SK-N-SH treated with all-trans-retinoic acid at 6 μM for 48 hours (cell line): ENCODE data around the gene LRP5.

Experiments used
- ARNTL ChIP-seq: fragments of 450-650 bp; formaldehyde crosslinking; IDR thresholded peaks from 2 replicates; pipeline ENCODE4 v1.5.0; 2020; ENCODE audit warnings: low read depth, mild to moderate bottlenecking, moderate library complexity, borderline replicate concordance
- BACH2 ChIP-seq: fragments of 250-450 bp; sonication (Bioruptor Pico); IDR thresholded peaks from 2 replicates; pipeline ENCODE4 v1.9.0; 2021; ENCODE audit warnings: mild to moderate bottlenecking, borderline replicate concordance
- CREB5 ChIP-seq: fragments of 250-450 bp; sonication (Bioruptor Pico); IDR thresholded peaks from 2 replicates; pipeline ENCODE4 v1.5.1; 2020; ENCODE audit warnings: low read depth, mild to moderate bottlenecking, moderate library complexity
- CSDC2 ChIP-seq: fragments of 250-450 bp; sonication (Bioruptor Pico); IDR thresholded peaks from 2 replicates; pipeline ENCODE4 v1.5.0; 2020; ENCODE audit warnings: mild to moderate bottlenecking, moderate library complexity
- CSRNP3 ChIP-seq: fragments of 250-450 bp; sonication (Bioruptor Pico); IDR thresholded peaks from 2 replicates; pipeline ENCODE4 v1.5.1; 2021; ENCODE audit warnings: mild to moderate bottlenecking, moderate library complexity
- OSR1 ChIP-seq: fragments of 250-450 bp; sonication (Bioruptor Pico); IDR thresholded peaks from 2 replicates; pipeline ENCODE4 v1.8.0; 2022; ENCODE audit warnings: moderate library complexity, mild to moderate bottlenecking, inconsistent platforms
- POU6F1 ChIP-seq: fragments of 250-450 bp; sonication (Bioruptor Pico); IDR thresholded peaks from 2 replicates; pipeline ENCODE4 v1.8.0; 2021; ENCODE audit warnings: low read depth, mild to moderate bottlenecking, moderate library complexity, borderline replicate concordance
- PPARA ChIP-seq: fragments of 250-450 bp; sonication (Bioruptor Pico); IDR thresholded peaks from 2 replicates; pipeline ENCODE4 v1.5.0; 2020; ENCODE audit warnings: mild to moderate bottlenecking, borderline replicate concordance
- RARB ChIP-seq: fragments of 250-450 bp; sonication (Bioruptor Pico); IDR thresholded peaks from 2 replicates; pipeline ENCODE4 v1.8.0; 2021; ENCODE audit warnings: mild to moderate bottlenecking, moderate library complexity
- TOX ChIP-seq: fragments of 250-450 bp; sonication (Bioruptor Pico); IDR thresholded peaks from 2 replicates; pipeline ENCODE4 v1.8.0; 2021; ENCODE audit warnings: mild to moderate bottlenecking, moderate library complexity, borderline replicate concordance
- ZFP3 ChIP-seq: fragments of 250-450 bp; sonication (Bioruptor Pico); IDR thresholded peaks from 2 replicates; pipeline ENCODE4 v1.5.0; 2020; ENCODE audit warnings: mild to moderate bottlenecking, moderate library complexity
- ZFP30 ChIP-seq: fragments of 450-650 bp; formaldehyde crosslinking; IDR thresholded peaks from 2 replicates; pipeline ENCODE4 v1.5.0; 2022; ENCODE audit warnings: mild to moderate bottlenecking, moderate library complexity
- ZNF8 ChIP-seq: fragments of 450-650 bp; formaldehyde crosslinking; IDR thresholded peaks from 2 replicates; pipeline ENCODE4 v1.5.0; 2020; ENCODE audit warnings: mild to moderate bottlenecking, moderate library complexity
- TF ChIP-seq, protein P1 (sequence below): fragments of 250-450 bp; sonication (Bioruptor Pico); IDR thresholded peaks from 2 replicates; pipeline ENCODE4 v1.8.0; 2020; ENCODE audit warnings: mild to moderate bottlenecking, moderate library complexity, borderline replicate concordance

DNA sequence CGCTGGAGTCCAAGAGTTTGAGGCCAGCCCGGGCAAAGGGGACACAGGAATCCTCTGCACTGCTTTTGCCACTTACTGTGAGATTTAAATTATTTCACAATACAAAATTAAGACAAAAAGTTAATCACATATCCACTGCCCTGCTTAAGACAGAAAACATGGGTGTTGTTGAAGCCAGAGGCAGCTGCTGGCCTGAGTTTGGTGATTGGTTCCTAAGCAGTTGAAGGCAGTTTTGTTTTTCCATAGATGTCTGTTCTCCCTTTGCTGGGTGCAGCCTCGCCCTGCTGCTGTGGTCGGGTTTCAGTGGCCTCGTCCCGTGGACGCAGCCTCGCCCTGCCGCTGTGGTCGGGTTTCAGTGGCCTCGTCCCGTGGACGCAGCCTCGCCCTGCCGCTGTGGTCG, 77.9 kb downstream of the LRP5 start:
- no peak for TF ChIP-seq ZFP3 (CRISPR knock-in tag)
- TF ChIP-seq, protein P1, sequence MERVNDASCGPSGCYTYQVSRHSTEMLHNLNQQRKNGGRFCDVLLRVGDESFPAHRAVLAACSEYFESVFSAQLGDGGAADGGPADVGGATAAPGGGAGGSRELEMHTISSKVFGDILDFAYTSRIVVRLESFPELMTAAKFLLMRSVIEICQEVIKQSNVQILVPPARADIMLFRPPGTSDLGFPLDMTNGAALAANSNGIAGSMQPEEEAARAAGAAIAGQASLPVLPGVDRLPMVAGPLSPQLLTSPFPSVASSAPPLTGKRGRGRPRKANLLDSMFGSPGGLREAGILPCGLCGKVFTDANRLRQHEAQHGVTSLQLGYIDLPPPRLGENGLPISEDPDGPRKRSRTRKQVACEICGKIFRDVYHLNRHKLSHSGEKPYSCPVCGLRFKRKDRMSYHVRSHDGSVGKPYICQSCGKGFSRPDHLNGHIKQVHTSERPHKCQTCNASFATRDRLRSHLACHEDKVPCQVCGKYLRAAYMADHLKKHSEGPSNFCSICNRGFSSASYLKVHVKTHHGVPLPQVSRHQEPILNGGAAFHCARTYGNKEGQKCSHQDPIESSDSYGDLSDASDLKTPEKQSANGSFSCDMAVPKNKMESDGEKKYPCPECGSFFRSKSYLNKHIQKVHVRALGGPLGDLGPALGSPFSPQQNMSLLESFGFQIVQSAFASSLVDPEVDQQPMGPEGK (CRISPR knock-in tag) = no peak
- no peak for TF ChIP-seq TOX (CRISPR knock-in tag)
- TF ChIP-seq BACH2 = no peak
- no peak for TF ChIP-seq CSDC2 (CRISPR knock-in tag)
- no peak for TF ChIP-seq ZNF8 (CRISPR knock-in tag)
- no peak for TF ChIP-seq PPARA (CRISPR knock-in tag)
- no peak for TF ChIP-seq OSR1 (CRISPR knock-in tag)
- no peak for TF ChIP-seq ZFP30 (CRISPR knock-in tag)
- no peak for TF ChIP-seq RARB
- TF ChIP-seq ARNTL (CRISPR knock-in tag) = no peak
- no peak for TF ChIP-seq CREB5 (CRISPR knock-in tag)
- TF ChIP-seq CSRNP3 = no peak
- no peak for TF ChIP-seq POU6F1 (CRISPR knock-in tag)
